PC-3 (cell line): ENCODE data around the gene MEIOSIN. TPM values are rescaled to one million over a fixed set of nuclear protein-coding genes. Genes with fewer than 3 reads are reported as not detected.

Experiments used
- ATAC-seq: fragments of 200-7000 bp; cut with Tn5 transposase; 2 replicates; pipeline ENCODE4 v1.9.1; 2020; ENCODE audit warnings: mild to moderate bottlenecking, moderate library complexity
- BruUV-seq: library from RNA; stranded (reverse); fragments of 400-500 nt; replicated peaks from 2 replicates; lab custom pipeline; 2021; lab: Mats Ljungman, UMichigan
- CTCF ChIA-PET: fragments of 300-600 bp; sonication (Branson Sonifier 250); formaldehyde crosslinking; loops from one replicate; lab custom pipeline; 2022; ENCODE audit warnings: antibody characterized with exemption; lab: Charles Lee
- POLR2A ChIA-PET: fragments of 300-600 bp; sonication (Branson Sonifier 250); formaldehyde crosslinking; loops from one replicate; lab custom pipeline; 2022; ENCODE audit warnings: antibody characterized with exemption; ENCODE audit not compliant: unreplicated experiment; lab: Charles Lee
- DNase-seq: peaks from one replicate; pipeline ENCODE4 v3.0.0-alpha.2; 2015
- H2AFZ ChIP-seq: fragments of 300-600 bp; sonication (generic); 2 replicates; pipeline ENCODE4 v1.6.0; 2016; ENCODE audit warnings: antibody characterized with exemption, low read length
- H3F3A ChIP-seq: fragments of 300-600 bp; sonication (generic); one replicate; pipeline ENCODE4 v1.6.0; 2017; ENCODE audit warnings: antibody characterized with exemption, low read length, control low read depth, mild to moderate bottlenecking; ENCODE audit not compliant: unreplicated experiment
- H3K27ac ChIP-seq: fragments of 300-600 bp; sonication (generic); 2 replicates; pipeline ENCODE4 v1.5.1; 2016; ENCODE audit warnings: mild to moderate bottlenecking, low read length
- H3K27me3 ChIP-seq: fragments of 300-600 bp; sonication (generic); 2 replicates; pipeline ENCODE4 v1.6.1; 2016; ENCODE audit warnings: low read length, mixed read lengths
- H3K36me3 ChIP-seq: fragments of 300-600 bp; sonication (generic); 2 replicates; pipeline ENCODE4 v1.6.1; 2016; ENCODE audit warnings: low read depth, mixed run types, low read length, mixed read lengths
- H3K4me1 ChIP-seq: fragments of 300-600 bp; sonication (generic); 2 replicates; pipeline ENCODE4 v1.5.1; 2016; ENCODE audit warnings: low read length; ENCODE audit not compliant: insufficient read depth
- H3K4me2 ChIP-seq: fragments of 300-600 bp; sonication (generic); 2 replicates; pipeline ENCODE4 v1.6.0; 2016; ENCODE audit warnings: low read length
- H3K4me3 ChIP-seq: fragments of 300-600 bp; sonication (generic); 2 replicates; pipeline ENCODE4 v1.5.1; 2016; ENCODE audit warnings: mild to moderate bottlenecking, low read length, mixed read lengths
- H3K79me2 ChIP-seq: fragments of 300-600 bp; sonication (generic); 2 replicates; pipeline ENCODE4 v1.6.1; 2017; ENCODE audit warnings: low read length, mixed read lengths
- H3K9ac ChIP-seq: fragments of 300-600 bp; sonication (generic); 2 replicates; pipeline ENCODE4 v1.6.0; 2016; ENCODE audit warnings: mild to moderate bottlenecking, low read length
- H3K9me2 ChIP-seq: fragments of 300-600 bp; sonication (generic); replicated peaks from 2 replicates; pipeline ENCODE4 v1.6.1; 2016; ENCODE audit warnings: mixed run types, low read length, mixed read lengths
- H3K9me3 ChIP-seq: fragments of 300-600 bp; sonication (generic); 2 replicates; pipeline ENCODE4 v1.6.1; 2016; ENCODE audit warnings: low read length, mixed read lengths
- H4K20me1 ChIP-seq: fragments of 300-600 bp; sonication (generic); 2 replicates; pipeline ENCODE4 v1.6.1; 2016; ENCODE audit warnings: low read length, mixed read lengths
- EZH2 ChIP-seq: fragments of 300-600 bp; sonication (generic); IDR thresholded peaks from one replicate; pipeline ENCODE4 v1.6.1; 2017; ENCODE audit warnings: antibody characterized with exemption, mild to moderate bottlenecking, low read length; ENCODE audit not compliant: unreplicated experiment
- EZH2phosphoT487 ChIP-seq: fragments of 300-600 bp; sonication (generic); IDR thresholded peaks from 2 replicates; pipeline ENCODE4 v1.6.1; 2018; ENCODE audit warnings: mild to moderate bottlenecking, antibody characterized with exemption, low read length, borderline replicate concordance
- intact Hi-C: fragments of 100-400 bp; cut with micrococcal nuclease; formaldehyde crosslinking; loops from 2 replicates; pipeline ENCODE4 v1.9.0; 2023
- total RNA-seq: library from RNA; depleted of rRNA; stranded (reverse); fragments of >200 nt; gene quantifications from 2 replicates; pipeline ENCODE4 v1.2.3, GENCODE V29; 2014
- TF ChIP-seq, protein P1 (sequence below): fragments of 300-600 bp; sonication (generic); conservative IDR thresholded peaks from 2 replicates; pipeline ENCODE4 v1.5.1; 2017; ENCODE audit warnings: antibody characterized with exemption, low read depth, mild to moderate bottlenecking, low read length

The MEIOSIN gene
- total RNA-seq, 1 experiment from 2014 or later: not detected

- Histone ChIP-seq H2AFZ (no peak overlapping the region), H3F3A (no peaks in the 10 kb centered on the region), H3K27me3 (no peaks in the 10 kb centered on the region), H3K4me2 (peak overlapping the region; percentile 72), H3K4me3 (no peak overlapping the region), H4K20me1 (no peaks in the 10 kb centered on the region), H3K9me2 (no peaks in the 10 kb centered on the region), H3K9ac (no peak overlapping the region), H3K4me1 (peaks cover 49% of the 10 kb centered on the region), H3K9me3 (no peaks in the 10 kb centered on the region), H3K79me2 (no peaks in the 10 kb centered on the region), H3K36me3 (no peaks in the 10 kb centered on the region), H3K27ac (peak overlapping the region; percentile 40; the same call in 1 of the 2 replicates)
- intact Hi-C loops: no loop called here
- POLR2A ChIA-PET: no interaction called here
- DNase-seq: no peak
- CTCF ChIA-PET: interaction anchor here (1.3 kb wide), 1 partner anchor 12 kb away, joined by 4 read pairs; the partner anchor contains the start of gene SIX5
- BruUV-seq: no TSS peak
- ATAC-seq: no peak
- TF ChIP-seq EZH2 (no peak), EZH2phosphoT487 (no peak)
- TF ChIP-seq, protein P1, sequence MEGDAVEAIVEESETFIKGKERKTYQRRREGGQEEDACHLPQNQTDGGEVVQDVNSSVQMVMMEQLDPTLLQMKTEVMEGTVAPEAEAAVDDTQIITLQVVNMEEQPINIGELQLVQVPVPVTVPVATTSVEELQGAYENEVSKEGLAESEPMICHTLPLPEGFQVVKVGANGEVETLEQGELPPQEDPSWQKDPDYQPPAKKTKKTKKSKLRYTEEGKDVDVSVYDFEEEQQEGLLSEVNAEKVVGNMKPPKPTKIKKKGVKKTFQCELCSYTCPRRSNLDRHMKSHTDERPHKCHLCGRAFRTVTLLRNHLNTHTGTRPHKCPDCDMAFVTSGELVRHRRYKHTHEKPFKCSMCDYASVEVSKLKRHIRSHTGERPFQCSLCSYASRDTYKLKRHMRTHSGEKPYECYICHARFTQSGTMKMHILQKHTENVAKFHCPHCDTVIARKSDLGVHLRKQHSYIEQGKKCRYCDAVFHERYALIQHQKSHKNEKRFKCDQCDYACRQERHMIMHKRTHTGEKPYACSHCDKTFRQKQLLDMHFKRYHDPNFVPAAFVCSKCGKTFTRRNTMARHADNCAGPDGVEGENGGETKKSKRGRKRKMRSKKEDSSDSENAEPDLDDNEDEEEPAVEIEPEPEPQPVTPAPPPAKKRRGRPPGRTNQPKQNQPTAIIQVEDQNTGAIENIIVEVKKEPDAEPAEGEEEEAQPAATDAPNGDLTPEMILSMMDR: no peak
Measured at GRCh38 chr19:45780448-45781213, 47.4 kb downstream of the MEIOSIN start.

- Histone ChIP-seq H3K27me3 (no peaks in the 10 kb centered on the region), H2AFZ (no peak overlapping the region), H3K79me2 (no peaks in the 10 kb centered on the region), H3K4me2 (peak overlapping the region; percentile 72), H3K36me3 (no peaks in the 10 kb centered on the region), H3K27ac (peak overlapping the region; percentile 40; the same call in 1 of the 2 replicates), H4K20me1 (no peaks in the 10 kb centered on the region), H3K4me1 (peaks cover 49% of the 10 kb centered on the region), H3K9me2 (no peaks in the 10 kb centered on the region), H3F3A (no peaks in the 10 kb centered on the region), H3K4me3 (no peak overlapping the region; the same call in 1 of the 2 replicates), H3K9ac (no peak overlapping the region), H3K9me3 (no peaks in the 10 kb centered on the region)
- intact Hi-C loops: no loop called here
- no TSS peak for BruUV-seq
- ATAC-seq (peak; percentile 37), DNase-seq (peak; percentile 71)
- CTCF ChIA-PET: interaction anchor here (0.6 to 1.3 kb wide), 3 partner anchors 12 to 35 kb away, joined by 3 to 7 read pairs (median 4); partner anchors contain the start of gene SIX5
- POLR2A ChIA-PET: no interaction called here
- no peak for TF ChIP-seq EZH2
- TF ChIP-seq EZH2phosphoT487: no peak
- TF ChIP-seq, protein P1: no peak
Measured at GRCh38 chr19:45781214-45782161, 48.2 kb downstream of the MEIOSIN start.
